Measurements from ENCODE around the gene GAL3ST1. TPM values are rescaled to one million over a fixed set of nuclear protein-coding genes. Genes with fewer than 3 reads are reported as not detected.

Gene GAL3ST1
- total RNA-seq, 4 donors from 2014 or later, result 5.6 to 24.2 (median 8.7) TPM

DNA sequence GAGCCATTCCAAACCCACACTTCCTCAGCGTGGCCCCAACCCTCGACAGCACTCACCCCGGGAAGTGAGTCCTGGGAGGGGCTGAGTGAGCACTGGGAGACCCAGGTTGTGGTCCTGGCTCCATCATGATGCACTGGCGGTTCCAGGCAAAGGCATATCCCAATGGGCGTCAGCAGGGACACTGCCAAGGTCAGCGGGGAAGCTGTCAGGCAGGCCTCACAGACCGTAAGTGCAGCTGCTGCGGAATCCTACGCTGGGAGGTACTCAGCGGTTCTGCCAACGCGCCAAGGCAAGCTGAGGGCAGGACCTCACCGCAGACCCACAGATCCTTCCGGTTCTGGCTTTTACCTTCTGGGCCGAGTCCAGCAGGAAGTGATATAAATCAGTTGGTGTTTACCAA, 1.4 kb upstream of the GAL3ST1 start:
- intact Hi-C loops (cut with DNase I; ENCODE audit: low total_unique reads) (no loop called here), in situ Hi-C loops (cut with MboI; ENCODE audit: low pct_ligation_motif_present in 1 of 4, low pct_unique_long_range_greater_than_20kb in 1 of 4, low sequenced_read_pairs in 3 of 4) (no loop called here)
- no peak for TF ChIP-seq POLR2A (IDR thresholded peaks at IDR 0.05)
- Histone ChIP-seq H3K27ac (peak overlapping the region in 3 of 4 donors; percentile 13 to 37 (median 20)), H3K9me3 (no peaks in the 10 kb centered on the region), H3K4me3 (no peak overlapping the region), H3K27me3 (no peaks in the 10 kb centered on the region), H3K36me3 (peaks cover 0 to 43% (median 30%) of the 10 kb centered on the region in 4 donors), H3K4me1 (peaks cover 3 to 41% (median 31%) of the 10 kb centered on the region in 4 donors)
- DNase-seq, result peak; percentile 30
- 50 to 62% methylated on average over 1 to 14 of the region's 15 CpGs for WGBS, 2 donors (ENCODE audit: low coverage in 1 of 2)

DNA sequence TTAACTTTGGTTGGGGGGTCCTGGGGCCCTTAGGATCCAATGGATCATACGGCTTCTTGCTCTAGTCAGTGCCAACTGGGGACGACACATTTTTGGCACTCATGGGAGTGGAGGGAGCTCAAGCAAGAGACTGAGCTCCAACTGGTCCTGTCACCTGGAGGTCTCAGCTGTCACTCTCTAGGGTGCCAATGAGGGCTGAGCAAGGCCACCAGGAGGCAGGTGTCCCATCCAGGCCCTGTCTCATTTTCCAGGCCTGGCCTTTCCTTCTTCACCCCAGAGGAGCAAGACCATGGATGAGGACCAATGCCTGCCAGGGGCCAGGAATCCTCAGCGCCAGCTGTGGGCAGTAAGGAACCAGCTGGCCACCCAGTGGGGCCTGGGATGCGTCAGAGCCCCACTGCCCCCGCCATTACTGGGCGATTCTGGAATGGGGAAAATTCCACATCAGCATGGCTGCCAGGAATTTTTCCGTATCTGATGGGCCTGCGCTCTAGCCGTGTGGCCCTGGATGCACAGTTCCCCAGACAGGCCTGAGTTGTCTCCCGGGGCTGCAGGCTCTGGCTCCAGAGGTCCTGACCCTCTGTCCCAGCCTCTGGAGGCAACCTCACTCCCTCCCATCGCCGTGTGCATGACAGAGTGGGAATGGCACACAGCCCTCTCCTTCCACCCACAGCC, 669 bp upstream of the GAL3ST1 start:
- H3K9me3 ChIP-seq, result no peaks in the 10 kb centered on the region
- peaks cover 0 to 36% (median 23%) of the 10 kb centered on the region in 4 donors for H3K36me3 ChIP-seq
- no peaks in the 10 kb centered on the region for H3K27me3 ChIP-seq
- peaks cover 3 to 41% (median 31%) of the 10 kb centered on the region in 4 donors for H3K4me1 ChIP-seq
- no peak for DNase-seq
- WGBS, 2 donors (ENCODE audit: low coverage in 1 of 2), result 57% methylated on average over 12 of the region's 12 CpGs; no CpG with 5 or more reads in 1 of the 2 donors
- in situ Hi-C loops (cut with MboI; ENCODE audit: low pct_ligation_motif_present in 1 of 4, low pct_unique_long_range_greater_than_20kb in 1 of 4, low sequenced_read_pairs in 3 of 4) (no loop called here), intact Hi-C loops (cut with DNase I; ENCODE audit: low total_unique reads) (no loop called here)
- H3K4me3 ChIP-seq, result peak overlapping the region in 3 of 4 donors; percentile 19 to 40 (median 27)
- no peak for TF ChIP-seq EP300 (IDR thresholded peaks at IDR 0.05; ENCODE audit: low read depth)
- TF ChIP-seq POLR2AphosphoS5 (IDR thresholded peaks at IDR 0.05), result peak in 1 of 3 donors; percentile 10
- TF ChIP-seq, protein P1, sequence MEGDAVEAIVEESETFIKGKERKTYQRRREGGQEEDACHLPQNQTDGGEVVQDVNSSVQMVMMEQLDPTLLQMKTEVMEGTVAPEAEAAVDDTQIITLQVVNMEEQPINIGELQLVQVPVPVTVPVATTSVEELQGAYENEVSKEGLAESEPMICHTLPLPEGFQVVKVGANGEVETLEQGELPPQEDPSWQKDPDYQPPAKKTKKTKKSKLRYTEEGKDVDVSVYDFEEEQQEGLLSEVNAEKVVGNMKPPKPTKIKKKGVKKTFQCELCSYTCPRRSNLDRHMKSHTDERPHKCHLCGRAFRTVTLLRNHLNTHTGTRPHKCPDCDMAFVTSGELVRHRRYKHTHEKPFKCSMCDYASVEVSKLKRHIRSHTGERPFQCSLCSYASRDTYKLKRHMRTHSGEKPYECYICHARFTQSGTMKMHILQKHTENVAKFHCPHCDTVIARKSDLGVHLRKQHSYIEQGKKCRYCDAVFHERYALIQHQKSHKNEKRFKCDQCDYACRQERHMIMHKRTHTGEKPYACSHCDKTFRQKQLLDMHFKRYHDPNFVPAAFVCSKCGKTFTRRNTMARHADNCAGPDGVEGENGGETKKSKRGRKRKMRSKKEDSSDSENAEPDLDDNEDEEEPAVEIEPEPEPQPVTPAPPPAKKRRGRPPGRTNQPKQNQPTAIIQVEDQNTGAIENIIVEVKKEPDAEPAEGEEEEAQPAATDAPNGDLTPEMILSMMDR (IDR thresholded peaks at IDR 0.05), result peak in 2 of 5 experiments; percentile 24 to 25
- H3K27ac ChIP-seq, result peak overlapping the region; percentile 37 to 89 (median 85)

DNA sequence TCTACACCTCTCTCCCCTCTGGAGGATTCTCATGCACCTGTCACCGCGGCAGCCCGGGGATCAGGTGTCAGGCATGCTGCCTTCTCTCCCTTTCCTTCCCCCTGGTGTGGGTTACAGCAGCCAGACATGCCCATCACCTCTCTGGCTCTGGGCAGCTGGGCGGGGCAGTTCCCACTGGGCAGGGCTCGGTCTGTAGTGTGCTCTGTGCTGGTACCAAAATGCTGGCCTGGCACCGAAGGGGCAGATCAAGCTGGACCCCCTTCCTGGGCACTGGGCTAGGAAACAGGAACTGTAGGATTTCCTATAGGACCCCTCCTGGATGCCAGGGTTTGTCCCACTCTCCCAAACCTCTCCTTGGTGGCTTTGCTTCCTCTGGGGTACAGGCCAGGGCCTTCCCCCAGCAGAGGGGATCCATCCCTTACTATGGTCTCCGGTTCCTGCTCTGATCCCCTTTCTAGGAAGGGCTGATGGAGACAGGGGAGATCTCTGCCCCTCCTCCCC, 821 bp downstream of the GAL3ST1 start:
- Histone ChIP-seq H3K4me3 (peak overlapping the region in 2 of 4 donors; percentile 34 to 53), H3K36me3 (peaks cover 0 to 21% (median 10%) of the 10 kb centered on the region in 4 donors), H3K4me1 (peaks cover 3 to 41% (median 31%) of the 10 kb centered on the region in 4 donors), H3K9me3 (no peaks in the 10 kb centered on the region), H3K27me3 (no peaks in the 10 kb centered on the region), H3K27ac (peak overlapping the region; percentile 75 to 89 (median 85))
- no peak for TF ChIP-seq POLR2A (IDR thresholded peaks at IDR 0.05)
- TF ChIP-seq, protein P1 (IDR thresholded peaks at IDR 0.05), result no peak
- no peak for TF ChIP-seq POLR2AphosphoS5 (IDR thresholded peaks at IDR 0.05)
- no peak for TF ChIP-seq EP300 (IDR thresholded peaks at IDR 0.05; ENCODE audit: low read depth)
- DNase-seq, result peak; percentile 49
- intact Hi-C loops (cut with DNase I; ENCODE audit: low total_unique reads), result no loop called here
- WGBS, 2 donors (ENCODE audit: low coverage in 1 of 2), result 39% methylated on average over 7 of the region's 7 CpGs; no CpG with 5 or more reads in 1 of the 2 donors
- in situ Hi-C loops (cut with MboI; ENCODE audit: low pct_ligation_motif_present in 1 of 4, low pct_unique_long_range_greater_than_20kb in 1 of 4, low sequenced_read_pairs in 3 of 4), result no loop called here

GRCh38 chr22:30572840-30573593, 1.4 kb downstream of the GAL3ST1 start:
- H3K27ac ChIP-seq, result peak overlapping the region; percentile 75 to 89 (median 85)
- intact Hi-C loops (cut with DNase I; ENCODE audit: low total_unique reads) (no loop called here), in situ Hi-C loops (cut with MboI; ENCODE audit: low pct_ligation_motif_present in 1 of 4, low pct_unique_long_range_greater_than_20kb in 1 of 4, low sequenced_read_pairs in 3 of 4) (no loop called here)
- no peaks in the 10 kb centered on the region for H3K9me3 ChIP-seq
- no peak overlapping the region for H3K4me3 ChIP-seq
- no peak for TF ChIP-seq EP300 (IDR thresholded peaks at IDR 0.05; ENCODE audit: low read depth)
- TF ChIP-seq, protein P1 (IDR thresholded peaks at IDR 0.05), result no peak
- no peak for TF ChIP-seq POLR2AphosphoS5 (IDR thresholded peaks at IDR 0.05)
- TF ChIP-seq POLR2A (IDR thresholded peaks at IDR 0.05), result no peak
- H3K36me3 ChIP-seq, result peaks cover 0 to 14% (median 6%) of the 10 kb centered on the region in 4 donors
- WGBS, 2 donors (ENCODE audit: low coverage in 1 of 2), result 33% methylated on average over 12 of the region's 12 CpGs; no CpG with 5 or more reads in 1 of the 2 donors
- H3K27me3 ChIP-seq, result no peaks in the 10 kb centered on the region
- peaks cover 3 to 41% (median 31%) of the 10 kb centered on the region in 4 donors for H3K4me1 ChIP-seq
- peak; percentile 66 for DNase-seq

All from transverse colon (tissue), 4 donors.